ENCODE results near the gene NOTUM.

GRCh38 chr17:81921996-81922565 is 38.9 kb downstream of the NOTUM start:
- no peak for TF ChIP-seq CTCF (conservative IDR thresholded peaks at IDR 0.05; ENCODE audit: low read length)
- TF ChIP-seq EZH2phosphoT487 (IDR thresholded peaks at IDR 0.05; ENCODE audit: borderline replicate concordance, low read depth, low read length) = no peak
